Lower lobe of right lung (tissue), 2 donors: ENCODE data around the gene RSBN1L. TPM values are rescaled to one million over a fixed set of nuclear protein-coding genes. Genes with fewer than 3 reads are reported as not detected.

Experiments used
- ATAC-seq, 2 donors: fragments of 200-7000 bp; cut with Tn5 transposase; one replicate each; pipeline ENCODE4 v1.9.1; 2020 to 2022; ENCODE audit warnings: mild to moderate bottlenecking in 2 of 2, moderate library complexity in 2 of 2
- DNase-seq: peaks from one replicate; pipeline ENCODE4 v3.0.0-alpha.2; 2020
- H3K27ac ChIP-seq: fragments of 200-600 bp; one replicate; pipeline ENCODE4 v1.8.0; 2022
- H3K27me3 ChIP-seq: fragments of 200-600 bp; one replicate; pipeline ENCODE4 v1.8.0; 2022; ENCODE audit warnings: low read depth
- H3K36me3 ChIP-seq: fragments of 200-600 bp; one replicate; pipeline ENCODE4 v1.8.0; 2022; ENCODE audit warnings: mild to moderate bottlenecking
- H3K4me1 ChIP-seq: fragments of 200-600 bp; one replicate; pipeline ENCODE4 v1.8.0; 2022
- H3K4me3 ChIP-seq: fragments of 200-600 bp; one replicate; pipeline ENCODE4 v1.8.0; 2022; ENCODE audit warnings: mild to moderate bottlenecking
- H3K9me3 ChIP-seq: fragments of 200-600 bp; one replicate; pipeline ENCODE4 v1.8.0; 2022
- CTCF ChIP-seq: fragments of 200-600 bp; IDR thresholded peaks from one replicate; pipeline ENCODE4 v1.8.0; 2022; ENCODE audit warnings: antibody characterized with exemption, mild to moderate bottlenecking
- intact Hi-C: fragments of 100-400 bp; cut with DNase I; formaldehyde crosslinking; loops from one replicate; pipeline ENCODE4 v1.11.0; 2022
- total RNA-seq: library from RNA; stranded (reverse); fragmentation: NEBNext Ultra II Directional; extraction: Animal tissue kit (Norgen Biotek cat#: 25700); gene quantifications from one replicate; pipeline ENCODE4 v1.2.1, GENCODE V29; 2021
- donor health status: DM: no; HTN: yes; CAD: no; lungs with severe emphysema.

The RSBN1L gene
- total RNA-seq, 1 donor from 2014 or later, result 26.8 TPM

- Histone ChIP-seq H3K27me3 (no peaks in the 10 kb centered on the region), H3K9me3 (no peaks in the 10 kb centered on the region), H3K4me1 (no peaks in the 10 kb centered on the region), H3K27ac (no peak overlapping the region), H3K36me3 (no peaks in the 10 kb centered on the region), H3K4me3 (no peak overlapping the region)
- intact Hi-C loops, result no loop called here
- TF ChIP-seq CTCF, result no peak
- DNase-seq, result peak; percentile 54
- peak; percentile 69 to 85 for ATAC-seq
Observed at GRCh38 chr7:77674878-77675277, 21.4 kb upstream of the RSBN1L start.

GRCh38 chr7:77679608-77680007, 16.7 kb upstream of the RSBN1L start:
- Histone ChIP-seq H3K27ac (no peak overlapping the region), H3K36me3 (peaks cover 15% of the 10 kb centered on the region), H3K4me1 (peaks cover 12% of the 10 kb centered on the region), H3K4me3 (no peak overlapping the region), H3K27me3 (no peaks in the 10 kb centered on the region), H3K9me3 (no peaks in the 10 kb centered on the region)
- DNase-seq (no peak), ATAC-seq (peak; percentile 61 to 65)
- intact Hi-C loops, result no loop called here
- TF ChIP-seq CTCF, result no peak

- no peak for TF ChIP-seq CTCF
- H3K27ac ChIP-seq, result no peak overlapping the region
- H3K27me3 ChIP-seq, result no peaks in the 10 kb centered on the region
- intact Hi-C loops, result no loop called here
- DNase-seq (no peak), ATAC-seq (no peak)
- H3K36me3 ChIP-seq, result peaks cover 15% of the 10 kb centered on the region
- peaks cover 19% of the 10 kb centered on the region for H3K4me1 ChIP-seq
- no peak overlapping the region for H3K4me3 ChIP-seq
- no peaks in the 10 kb centered on the region for H3K9me3 ChIP-seq
Observed at GRCh38 chr7:77680266-77680665, 16.0 kb upstream of the RSBN1L start.

- no peak for TF ChIP-seq CTCF
- DNase-seq (no peak), ATAC-seq (peak; percentile 9 to 41)
Observed at GRCh38 chr7:77684030-77684429, 12.2 kb upstream of the RSBN1L start.

GRCh38 chr7:77685233-77685632, 11.0 kb upstream of the RSBN1L start:
- no peak for TF ChIP-seq CTCF

More at GRCh38 chr7:77684030-77684429, 12.2 kb upstream of the RSBN1L start:
- Histone ChIP-seq H3K27ac (peak overlapping the region; percentile 73), H3K4me1 (peaks cover 33% of the 10 kb centered on the region), H3K4me3 (no peak overlapping the region), H3K27me3 (no peaks in the 10 kb centered on the region), H3K36me3 (peaks cover 15% of the 10 kb centered on the region), H3K9me3 (no peaks in the 10 kb centered on the region)
- intact Hi-C loops, result no loop called here

More at GRCh38 chr7:77685233-77685632, 11.0 kb upstream of the RSBN1L start:
- ATAC-seq, result peak; percentile 94
- H3K27ac ChIP-seq, result peak overlapping the region; percentile 73
- no peak for DNase-seq
- peaks cover 19% of the 10 kb centered on the region for H3K36me3 ChIP-seq
- H3K4me1 ChIP-seq, result peaks cover 34% of the 10 kb centered on the region
- H3K4me3 ChIP-seq, result no peak overlapping the region
- intact Hi-C loops, result no loop called here
- no peaks in the 10 kb centered on the region for H3K9me3 ChIP-seq
- H3K27me3 ChIP-seq, result no peaks in the 10 kb centered on the region
